Measurements from ENCODE around the gene KAT6B. TPM values are rescaled to one million over a fixed set of nuclear protein-coding genes. Genes with fewer than 3 reads are reported as not detected.
A peak's percentile ranks its signal among the peaks of the same experiment; 100 is the strongest.

Gene KAT6B
- total and polyA plus RNA-seq, 2 donors (not counting 1 experiment from before 2014, with no cell fraction given), result 8.6 to 111 TPM

GRCh38 chr10:74913377-74913979 is 87.1 kb downstream of the KAT6B start:
- no peaks in the 10 kb centered on the region for H3K27me3 Mint-ChIP-seq
- no peaks in the 10 kb centered on the region for H3K9me3 Mint-ChIP-seq (ENCODE audit: insufficient read depth)
- peak overlapping the region in 1 of 5 experiments; percentile 2 for H3K4me3 ChIP-seq (ENCODE audit: control extremely low read depth in 1 of 5, extremely low read depth in 1 of 5, insufficient read depth in 1 of 5, low read depth in 2 of 5, low read length in 4 of 5)
- H3K27me3 ChIP-seq (replicated peaks in 1 of 4; ENCODE audit: control extremely low read depth in 1 of 4, control insufficient read depth in 3 of 4, insufficient read depth in 4 of 4, low read length in 3 of 4), result no peaks in the 10 kb centered on the region
- H3K4me3 Mint-ChIP-seq, result peak overlapping the region; percentile 23
- ChIA-PET CTCF (interaction anchor here (0.6 kb wide), 1 partner anchor 133 kb away, joined by 3 read pairs; no protein-coding TSS in a partner anchor), POLR2A (no interaction called here)
- intact Hi-C loops (cut with micrococcal nuclease), result no loop called here
- ATAC-seq (ENCODE audit: low read depth), result no peak
- no peak overlapping the region for H3K27ac ChIP-seq (ENCODE audit: low read length in 2 of 2)
- H3K9me3 ChIP-seq (ENCODE audit: control extremely low read depth in 1 of 3, control insufficient read depth in 2 of 3, insufficient read depth in 1 of 3, low read length in 2 of 3), result peaks cover 0 to 3% (median 0%) of the 10 kb centered on the region in 3 donors
- no peak overlapping the region for H3K27ac Mint-ChIP-seq
- peak overlapping the region; percentile 21 for H3K9ac ChIP-seq (ENCODE audit: low read length)
- H3K36me3 ChIP-seq (replicated peaks in 1 of 2; ENCODE audit: control extremely low read depth in 1 of 2, control insufficient read depth in 1 of 2, extremely low read depth in 1 of 2, insufficient read depth in 2 of 2, low read length in 1 of 2), result no peaks in the 10 kb centered on the region
- no peak overlapping the region for H2AFZ ChIP-seq (ENCODE audit: insufficient read depth, low read depth, low read length, poor library complexity, severe bottlenecking)
- H4K20me1 ChIP-seq (ENCODE audit: control insufficient read depth, insufficient read depth, low read length, poor library complexity, severe bottlenecking), result peaks cover 16% of the 10 kb centered on the region
- H3K4me1 ChIP-seq (ENCODE audit: control insufficient read depth in 2 of 2, insufficient read depth in 2 of 2, low read length in 2 of 2), result peaks cover 0 to 10% of the 10 kb centered on the region in 2 donors
- no peak for TF ChIP-seq EZH2 (IDR thresholded peaks at IDR 0.05; ENCODE audit: borderline replicate concordance, insufficient read depth, low read depth, low read length, poor library complexity, severe bottlenecking)
- no peak for TF ChIP-seq CTCF (IDR thresholded peaks at IDR 0.05)
- H3K4me2 ChIP-seq (replicated peaks; ENCODE audit: low read depth, low read length, poor library complexity, severe bottlenecking), result peak overlapping the region; percentile 39
- DNase-seq, result peak; percentile 21
- peaks cover 30% of the 10 kb centered on the region for H3K4me1 Mint-ChIP-seq
- WGBS (ENCODE audit: insufficient coverage), result 83% methylated on average over 2 of the region's 6 CpGs
- H3K79me2 ChIP-seq (ENCODE audit: control insufficient read depth, insufficient read depth, low read length), result peaks cover 63% of the 10 kb centered on the region

DNA sequence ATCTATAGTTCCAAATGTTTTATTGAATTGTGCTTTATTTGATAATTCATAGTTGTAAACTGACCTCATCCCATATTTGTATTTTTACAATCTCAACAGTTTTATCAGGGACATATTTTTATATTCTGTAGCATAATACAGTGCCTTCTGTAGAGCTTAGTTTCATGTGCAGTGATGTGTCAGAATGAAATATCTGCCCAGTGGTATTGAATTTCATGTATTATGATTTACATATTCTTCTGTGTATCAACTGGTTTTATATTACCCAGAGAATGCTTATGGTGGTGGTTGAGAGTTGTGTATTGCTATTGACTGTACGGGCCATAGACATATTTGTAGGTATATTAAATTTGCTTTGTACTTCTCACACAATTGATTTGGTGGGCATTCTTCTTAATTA is 89.9 kb downstream of the KAT6B start:
- no peak for DNase-seq
- POLR2A ChIA-PET, result no interaction called here
- Mint-ChIP-seq H3K9me3 (ENCODE audit: insufficient read depth) (no peaks in the 10 kb centered on the region), H3K27me3 (no peaks in the 10 kb centered on the region), H3K4me3 (no peak overlapping the region), H3K27ac (no peak overlapping the region), H3K4me1 (peaks cover 24% of the 10 kb centered on the region)
- no peak for ATAC-seq (ENCODE audit: low read depth)
- Histone ChIP-seq H3K4me1 (ENCODE audit: control insufficient read depth in 2 of 2, insufficient read depth in 2 of 2, low read length in 2 of 2) (peaks cover 0 to 10% of the 10 kb centered on the region in 2 donors), H3K36me3 (replicated peaks in 1 of 2; ENCODE audit: control extremely low read depth in 1 of 2, control insufficient read depth in 1 of 2, extremely low read depth in 1 of 2, insufficient read depth in 2 of 2, low read length in 1 of 2) (no peaks in the 10 kb centered on the region), H3K9ac (ENCODE audit: low read length) (no peak overlapping the region), H3K4me2 (replicated peaks; ENCODE audit: low read depth, low read length, poor library complexity, severe bottlenecking) (no peak overlapping the region), H3K27ac (ENCODE audit: low read length in 2 of 2) (no peak overlapping the region), H3K27me3 (replicated peaks in 1 of 4; ENCODE audit: control extremely low read depth in 1 of 4, control insufficient read depth in 3 of 4, insufficient read depth in 4 of 4, low read length in 3 of 4) (no peaks in the 10 kb centered on the region), H3K79me2 (ENCODE audit: control insufficient read depth, insufficient read depth, low read length) (peaks cover 69% of the 10 kb centered on the region), H3K9me3 (ENCODE audit: control extremely low read depth in 1 of 3, control insufficient read depth in 2 of 3, insufficient read depth in 1 of 3, low read length in 2 of 3) (peaks cover 0 to 15% (median 11%) of the 10 kb centered on the region in 3 donors), H2AFZ (ENCODE audit: insufficient read depth, low read depth, low read length, poor library complexity, severe bottlenecking) (no peak overlapping the region), H3K4me3 (ENCODE audit: control extremely low read depth in 1 of 5, extremely low read depth in 1 of 5, insufficient read depth in 1 of 5, low read depth in 2 of 5, low read length in 4 of 5) (no peak overlapping the region), H4K20me1 (ENCODE audit: control insufficient read depth, insufficient read depth, low read length, poor library complexity, severe bottlenecking) (peaks cover 17% of the 10 kb centered on the region)
- intact Hi-C loops (cut with micrococcal nuclease), result no loop called here
- CTCF ChIA-PET, result no interaction called here
- no peak for TF ChIP-seq EZH2 (IDR thresholded peaks at IDR 0.05; ENCODE audit: borderline replicate concordance, insufficient read depth, low read depth, low read length, poor library complexity, severe bottlenecking)
- no peak for TF ChIP-seq CTCF (IDR thresholded peaks at IDR 0.05)
- WGBS (ENCODE audit: insufficient coverage), result no CpG with 5 or more reads among the region's 1 CpG
